Measurements from ENCODE around the gene THADA.
"Not testable (repeated sequence)": the region's sequence is repeated elsewhere in the genome, so short reads cannot be mapped to it uniquely, and the experiment has no call there.

THADA gene

DNA sequence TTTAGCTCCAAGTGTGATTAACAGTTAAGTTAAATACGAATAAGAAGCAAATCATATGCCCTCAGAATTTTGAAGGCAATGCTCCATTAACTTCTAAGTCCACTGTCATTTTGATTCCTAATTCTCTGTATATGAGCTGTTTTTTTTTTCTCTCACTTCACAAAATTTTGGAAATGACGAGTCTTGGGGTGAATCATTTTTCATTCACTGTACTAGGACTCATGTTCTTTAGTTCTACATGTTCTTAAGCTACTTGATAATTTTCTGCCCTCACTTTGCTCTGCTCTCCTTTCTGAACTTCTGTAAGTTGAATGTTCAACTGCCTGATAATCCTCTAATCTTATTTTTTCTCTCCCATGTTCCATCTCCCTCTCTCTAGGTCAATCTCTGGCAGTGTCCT lies 141.0 kb downstream of the THADA start:
- no peak for TF ChIP-seq CTCF (conservative IDR thresholded peaks at IDR 0.05; ENCODE audit: low read depth, low read length)
- no peak overlapping the region for H3K4me3 ChIP-seq (ENCODE audit: low read length)
- no peak for DNase-seq (ENCODE audit: low read depth)

DNA sequence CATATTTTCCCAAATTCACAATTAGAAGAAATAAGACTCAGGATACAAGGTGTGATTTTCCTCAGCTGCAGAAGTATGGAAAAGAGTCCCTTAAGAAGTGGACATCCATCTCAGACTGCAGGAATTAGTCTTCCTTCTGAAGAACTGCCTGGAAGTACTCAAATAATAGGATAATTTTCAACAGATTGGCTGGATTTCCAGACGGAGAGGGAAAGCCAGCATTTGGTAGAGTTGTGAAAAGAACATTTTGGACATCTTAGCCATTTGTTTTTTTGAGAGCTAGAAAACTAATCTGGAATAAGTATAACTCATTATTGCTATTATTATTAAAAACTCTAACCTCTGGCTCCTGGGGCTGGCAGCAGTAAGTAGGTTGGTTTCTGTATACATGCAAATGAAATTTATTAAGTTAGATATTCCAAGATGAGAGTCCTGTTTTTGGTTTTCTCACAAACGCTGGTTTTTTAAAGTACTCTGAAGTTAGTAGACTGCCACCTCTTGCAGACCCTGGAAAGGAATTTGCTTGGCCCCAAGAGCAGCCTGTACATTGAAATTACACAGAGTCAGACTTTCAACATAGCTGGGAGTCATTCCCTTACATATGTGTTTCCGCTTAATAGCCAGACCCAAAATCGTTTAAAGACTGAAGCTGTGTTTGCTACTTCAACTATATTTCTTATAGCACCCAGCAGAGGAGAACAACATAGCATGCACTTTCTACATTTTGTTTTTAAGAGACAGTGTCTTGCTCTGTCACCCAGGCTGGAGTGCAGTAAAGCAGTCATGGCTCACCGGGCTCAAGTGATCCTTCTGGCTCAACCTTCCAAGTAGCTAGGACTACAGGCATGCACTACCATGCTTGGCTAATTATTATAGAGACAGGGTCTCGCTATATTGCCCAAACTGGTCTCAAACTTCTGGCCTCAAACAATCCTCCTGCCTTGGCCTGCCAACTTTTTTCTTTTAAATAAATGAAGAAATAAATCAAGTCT lies 142.4 kb downstream of the THADA start:
- H3K4me3 ChIP-seq (ENCODE audit: low read length): no peak overlapping the region
- no peak for DNase-seq (ENCODE audit: low read depth)
- no peak for TF ChIP-seq CTCF (conservative IDR thresholded peaks at IDR 0.05; ENCODE audit: low read depth, low read length)

GRCh38 chr2:43452318-43452731 lies 143.5 kb downstream of the THADA start:
- H3K4me3 ChIP-seq (ENCODE audit: low read length): no peak overlapping the region
- no peak for DNase-seq (ENCODE audit: low read depth)
- TF ChIP-seq CTCF (conservative IDR thresholded peaks at IDR 0.05; ENCODE audit: low read depth, low read length): no peak

GRCh38 chr2:43450617-43451016 lies 145.2 kb downstream of the THADA start:
- TF ChIP-seq CTCF (conservative IDR thresholded peaks at IDR 0.05; ENCODE audit: low read depth, low read length): no peak
- no peak overlapping the region for H3K4me3 ChIP-seq (ENCODE audit: low read length)
- no peak for DNase-seq (ENCODE audit: low read depth)

GRCh38 chr2:43448822-43449110 lies 147.1 kb downstream of the THADA start:
- H3K4me3 ChIP-seq (ENCODE audit: low read length): no peak overlapping the region
- no peak for DNase-seq (ENCODE audit: low read depth)
- TF ChIP-seq CTCF (conservative IDR thresholded peaks at IDR 0.05; ENCODE audit: low read depth, low read length): no peak

DNA sequence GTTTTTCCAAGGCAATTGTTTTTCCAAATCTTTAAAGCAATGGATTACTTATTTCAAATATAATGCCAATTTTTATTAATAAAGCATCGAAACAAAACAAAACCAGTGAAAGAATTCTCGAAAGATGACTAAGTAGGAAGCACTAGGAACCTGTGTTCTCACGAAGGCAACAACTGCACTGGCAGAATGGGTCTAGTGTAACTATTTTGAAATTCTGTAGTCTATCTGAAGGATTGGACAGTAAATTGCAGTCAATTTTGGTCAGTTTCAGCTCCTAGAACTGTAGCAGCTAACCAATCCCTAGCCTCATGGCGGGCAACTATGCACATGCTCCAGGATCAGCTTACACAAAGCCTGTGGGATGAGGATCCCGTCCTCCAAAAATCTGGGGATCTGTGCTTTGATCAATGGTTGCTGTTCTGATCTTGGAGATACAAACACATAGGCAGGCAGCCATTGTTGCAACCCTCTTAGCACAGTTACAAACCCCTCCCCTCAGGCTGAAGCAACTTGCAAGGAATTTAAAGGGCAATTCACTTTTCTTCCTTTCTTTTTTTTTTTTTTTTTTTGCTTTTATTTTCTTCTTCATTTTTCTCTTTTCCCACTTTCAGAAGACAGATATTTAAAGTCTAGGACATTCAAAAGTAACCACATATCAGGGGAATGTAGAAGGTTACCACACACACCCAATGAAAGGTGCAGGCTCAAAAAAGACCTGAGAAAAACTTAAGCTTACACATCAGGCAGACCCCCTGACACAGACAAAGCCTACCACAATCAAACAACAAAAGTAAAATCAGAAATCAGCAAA lies 147.6 kb downstream of the THADA start:
- H3K4me3 ChIP-seq (ENCODE audit: low read length): no peak overlapping the region
- no peak for DNase-seq (ENCODE audit: low read depth)
- no peak for TF ChIP-seq CTCF (conservative IDR thresholded peaks at IDR 0.05; ENCODE audit: low read depth, low read length)

DNA sequence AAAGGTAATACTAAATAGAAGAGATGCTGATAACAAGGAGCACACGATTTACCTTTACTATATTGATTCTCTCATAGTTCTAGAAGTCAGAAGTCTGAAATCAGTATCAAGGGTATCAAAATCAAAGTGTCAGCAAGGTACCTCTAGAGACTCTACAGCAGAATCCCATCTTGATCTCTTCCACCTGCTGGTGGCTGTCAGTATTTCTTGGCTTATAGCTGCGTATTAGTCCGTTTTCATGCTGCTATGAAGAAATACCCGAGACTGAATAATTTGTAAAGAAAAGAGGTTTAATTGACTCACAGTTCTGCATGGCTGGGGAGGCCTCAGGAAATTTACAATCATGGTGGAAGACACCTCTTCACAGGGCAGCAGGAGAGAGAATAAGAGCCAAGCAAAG lies 149.1 kb downstream of the THADA start:
- not testable (repeated sequence) for H3K4me3 ChIP-seq (ENCODE audit: low read length); DNase-seq (ENCODE audit: low read depth)

Data from retinal pigment epithelial cell (primary cell).